K562 (cell line): Measurements from ENCODE around the gene MED16. TPM values are rescaled to one million over a fixed set of nuclear protein-coding genes. Genes with fewer than 3 reads are reported as not detected.

ENCODE experiments used
- ATAC-seq: fragments of 200-7000 bp; cut with Tn5 transposase; 3 replicates; pipeline ENCODE4 v1.9.1; 2020; ENCODE audit warnings: moderate library complexity
- BruUV-seq: library from RNA; stranded (reverse); fragments of 400-500 nt; replicated peaks from 2 replicates; lab custom pipeline; 2021; lab: Mats Ljungman, UMichigan
- CTCF ChIA-PET: fragments of 300-600 bp; formaldehyde crosslinking; extraction: SDS; loops from one replicate; lab custom pipeline; 2021; ENCODE audit warnings: low intra/inter-chr PET ratio; lab: Yijun Ruan, JAX
- POLR2A ChIA-PET: fragments of 300-600, 350-650 bp; sonication (Branson Sonifier 250); formaldehyde crosslinking; extraction: SDS; loops from one replicate; lab custom pipeline; 2021; ENCODE audit warnings: antibody characterized with exemption, inconsistent platforms; lab: Yijun Ruan, JAX
- DNase-seq, 4 experiments: peaks; one replicate each; pipeline versions ENCODE4 v3.0.0 to v3.0.0-alpha.2; 2011 to 2018; ENCODE audit warnings: low spot score in 3 of 4, mixed read lengths in 3 of 4; ENCODE audit errors: extremely low read depth in 1 of 4
- FAIRE-seq: peaks from 2 replicates; lab custom pipeline; 2011; peaks lifted over from hg19 to GRCh38; lab: Jason Lieb, UNC
- H2AFZ ChIP-seq: 2 replicates; pipeline ENCODE4 v1.6.0; 2011; ENCODE audit warnings: low read depth, low read length, control low read depth, inconsistent platforms
- H3K27ac ChIP-seq: fragments of 200-600 bp; 3 replicates; pipeline ENCODE4 v1.8.0; 2011; ENCODE audit warnings: low read depth, mild to moderate bottlenecking, control low read depth, inconsistent platforms, low read length, moderate library complexity, mixed read lengths; ENCODE audit errors: extremely low read depth
- H3K27me3 ChIP-seq, 2 experiments: fragments of 300-600 bp in 1 of 2; 2 replicates in 1 of 2; 3 replicates in 1 of 2; pipeline versions ENCODE4 v1.6.0 to v1.8.0; 2011; ENCODE audit warnings: inconsistent platforms in 2 of 2, low read length in 2 of 2, mild to moderate bottlenecking in 1 of 2, mixed read lengths in 1 of 2, moderate library complexity in 1 of 2; ENCODE audit not compliant: control insufficient read depth in 2 of 2, insufficient read depth in 2 of 2
- H3K36me3 ChIP-seq: fragments of 300-600 bp; 3 replicates; pipeline ENCODE4 v1.8.0; 2011; ENCODE audit warnings: mild to moderate bottlenecking, low read length, inconsistent platforms; ENCODE audit not compliant: control insufficient read depth, insufficient read depth
- H3K4me1 ChIP-seq, 2 experiments: fragments of 200-600 bp in 1 of 2; replicated peaks in 1 of 2; 2 replicates in 1 of 2; 3 replicates in 1 of 2; pipeline versions ENCODE4 v1.5.1 to v1.8.0; 2011; ENCODE audit warnings: inconsistent platforms in 2 of 2, low read length in 2 of 2, mild to moderate bottlenecking in 1 of 2, mixed read lengths in 1 of 2, moderate library complexity in 1 of 2; ENCODE audit not compliant: control insufficient read depth in 2 of 2, insufficient read depth in 2 of 2
- H3K4me2 ChIP-seq: 2 replicates; pipeline ENCODE4 v1.6.1; 2011; ENCODE audit warnings: low read length, control low read depth, inconsistent platforms, mixed read lengths; ENCODE audit not compliant: insufficient read depth
- H3K4me3 ChIP-seq: fragments of 200-600 bp; sonication (generic), shearing (Covaris generic); 2 replicates; pipeline ENCODE4 v1.5.1; 2016; ENCODE audit warnings: control low read depth, inconsistent platforms
- H3K79me2 ChIP-seq: fragments of 200-600 bp; 3 replicates; pipeline ENCODE4 v1.8.0; 2011; ENCODE audit warnings: low read length, inconsistent platforms; ENCODE audit not compliant: control insufficient read depth, insufficient read depth
- H3K9ac ChIP-seq, 2 experiments: 2 replicates each; pipeline versions ENCODE4 v1.6.0 to v1.6.1; 2011; ENCODE audit warnings: low read depth in 2 of 2, low read length in 2 of 2, control low read depth in 1 of 2, inconsistent platforms in 1 of 2, mild to moderate bottlenecking in 1 of 2, mixed read lengths in 1 of 2; ENCODE audit not compliant: insufficient read depth in 1 of 2
- H3K9me1 ChIP-seq: one replicate; pipeline ENCODE4 v1.6.0; 2011; ENCODE audit warnings: inconsistent platforms, mild to moderate bottlenecking, low read length, moderate library complexity; ENCODE audit not compliant: control insufficient read depth, insufficient read depth
- H3K9me3 ChIP-seq: replicated peaks from 2 replicates; pipeline ENCODE4 v1.5.1; 2011; ENCODE audit warnings: low read depth, low read length, inconsistent platforms; ENCODE audit not compliant: control insufficient read depth, insufficient read depth
- H4K20me1 ChIP-seq: replicated peaks from 2 replicates; pipeline ENCODE4 v1.6.1; 2011; ENCODE audit warnings: low read length, inconsistent platforms, mixed read lengths; ENCODE audit not compliant: control insufficient read depth, insufficient read depth
- MTA1 ChIP-seq: fragments of 450-650 bp; IDR thresholded peaks from 2 replicates; pipeline ENCODE4 v1.6.1; 2017; ENCODE audit warnings: borderline replicate concordance
- POLR2A ChIP-seq: fragments of 450-650 bp; conservative IDR thresholded peaks from 2 replicates; pipeline ENCODE4 v1.6.1; 2016
- POLR2G ChIP-seq: fragments of 200-400 bp; formaldehyde crosslinking; IDR thresholded peaks from 2 replicates; pipeline ENCODE4 v1.6.1; 2017; ENCODE audit warnings: low read depth, mild to moderate bottlenecking, antibody characterized with exemption, low read length, moderate library complexity
- RBFOX2 ChIP-seq: fragments of 200-400 bp; formaldehyde crosslinking; IDR thresholded peaks from 2 replicates; pipeline ENCODE4 v1.6.1; 2017; ENCODE audit warnings: low read depth, mild to moderate bottlenecking, low read length, moderate library complexity
- WGBS: fragments of 100-300 bp; shearing (Covaris generic); methylation state at CpG from one replicate; pipeline ENCODE4 v1.1.6; 2016; ENCODE audit warnings: low coverage, mixed read lengths; ENCODE audit not compliant: insufficient coverage; ENCODE audit errors: missing lambda C conversion rate; 5-methylcytosine and 5-hydroxymethylcytosine counted together
- in situ Hi-C: fragments of 300-500 bp; cut with MboI; formaldehyde crosslinking; loops from 4 replicates; pipeline ENCODE4 v1.15.0; 2018; ENCODE audit warnings: inconsistent platforms, mixed read lengths
- intact Hi-C: fragments of 100-400 bp; cut with micrococcal nuclease; formaldehyde crosslinking; loops from 2 replicates; pipeline ENCODE4 v1.14.2; 2022
- polyA plus RNA-seq, 8 experiments: library from polyadenylated mRNA; depleted of rRNA in 4 of 8; stranded (reverse) in 5 of 8; unstranded in 3 of 8; fragments of >200 nt; fragmentation: Nextera tagmentation in 2 of 8; fragmentation: Illumina TruSeq in 1 of 8; extraction: Ambion mirVana in 2 of 8; extraction: Trizol in 1 of 8; gene quantifications; 2 replicates each; pipeline versions ENCODE4 v1.2.1 to v1.2.3, GENCODE V29; 2011 to 2014; ENCODE audit warnings: inconsistent platforms in 1 of 8, missing spikeins in 1 of 8
- total RNA-seq, 7 experiments: library from RNA; depleted of rRNA in 6 of 7; stranded (reverse); fragments of >200 nt in 6 of 7; fragmentation: Illumina TruSeq in 2 of 7; extraction: Trizol in 2 of 7; gene quantifications; 2 replicates each; pipeline versions ENCODE4 v1.2.1 to v1.2.3, GENCODE V29; 2011 to 2021; ENCODE audit warnings: low replicate concordance in 1 of 7

The MED16 gene
- total and polyA plus RNA-seq, 9 of the 15 experiments (the other 6 are each of a cell fraction or from before 2014, with no cell fraction given) = 0.89 to 59.9 (median 8.6) TPM

- 92% methylated on average over 18 of the region's 26 CpGs for WGBS
- Histone ChIP-seq H3K79me2 (peaks cover 40% of the 10 kb centered on the region), H3K27me3 (no peaks in the 10 kb centered on the region), H3K9ac (no peak overlapping the region), H3K27ac (no peak overlapping the region; the same call in 2 of the 3 replicates), H3K4me3 (no peak overlapping the region), H3K4me1 (peaks cover 5 to 70% of the 10 kb centered on the region in 2 experiments; a peak in 4 of 5 replicates), H3K9me3 (no peaks in the 10 kb centered on the region), H3K9me1 (no peaks in the 10 kb centered on the region), H3K36me3 (peaks cover 56% of the 10 kb centered on the region; the same call in 2 of the 3 replicates), H2AFZ (no peak overlapping the region), H4K20me1 (peaks cover 6% of the 10 kb centered on the region), H3K4me2 (no peak overlapping the region)
- ChIA-PET CTCF (interaction anchor here (0.5 kb wide), 1 partner anchor 25 kb away, joined by 5 read pairs; no protein-coding TSS in a partner anchor), POLR2A (interaction anchor here (0.6 to 0.7 kb wide), 2 partner anchors 14 to 208 kb away, joined by 3 to 4 read pairs; no protein-coding TSS in a partner anchor)
- no peak for DNase-seq
- intact Hi-C loops = no loop called here
- BruUV-seq = no TSS peak
- ATAC-seq = no peak
- FAIRE-seq = no peak
- in situ Hi-C loops = no loop called here
- TF ChIP-seq POLR2G (peak; percentile 60), MTA1 (no peak), RBFOX2 (peak; percentile 44; the same call in 1 of the 2 replicates), POLR2A (peak; percentile 34)
These were observed 3.2 kb downstream of the MED16 start for GRCh38 chr19:889662-890295.
